Testis (tissue), 3 donors: Measurements from ENCODE around the gene ARHGEF10L. TPM values are rescaled to one million over a fixed set of nuclear protein-coding genes. Genes with fewer than 3 reads are reported as not detected.
A peak's percentile ranks its signal among the peaks of the same experiment; 100 is the strongest.

Source experiments
- DNase-seq: peaks from one replicate; pipeline ENCODE4 v3.0.0-alpha.2; 2019
- H3K27ac ChIP-seq, 2 donors: fragments of 200-600 bp; sonication (generic); one replicate each; pipeline ENCODE4 v1.5.1; 2019
- H3K27me3 ChIP-seq: fragments of 200-600 bp; sonication (generic); one replicate; pipeline ENCODE4 v1.5.1; 2019
- H3K36me3 ChIP-seq: fragments of 200-600 bp; sonication (generic); one replicate; pipeline ENCODE4 v1.5.1; 2017; ENCODE audit warnings: low read depth; ENCODE audit errors: missing control alignments
- H3K4me1 ChIP-seq: fragments of 200-600 bp; sonication (generic); one replicate; pipeline ENCODE4 v1.5.1; 2019
- H3K4me3 ChIP-seq, 2 donors: fragments of 200-600 bp; sonication (generic); one replicate each; pipeline ENCODE4 v1.5.1; 2017 to 2019
- H3K9me3 ChIP-seq: fragments of 200-600 bp; sonication (generic); one replicate; pipeline ENCODE4 v1.5.1; 2017
- POLR2A ChIP-seq: fragments of 450-650 bp; IDR thresholded peaks from one replicate; pipeline ENCODE4 v1.6.1; 2017; ENCODE audit warnings: antibody characterized with exemption, mild to moderate bottlenecking, moderate library complexity
- WGBS, 2 donors: methylation state at CpG; one replicate each; pipeline ENCODE4 v1.1.5; 2018; 5-methylcytosine and 5-hydroxymethylcytosine counted together
- intact Hi-C: fragments of 100-400 bp; cut with DNase I; formaldehyde crosslinking; loops from one replicate; pipeline ENCODE4 v1.15.1; 2023; ENCODE audit warnings: low total_unique reads
- polyA plus RNA-seq: library from polyadenylated mRNA; stranded (reverse); fragments of 350-450 nt; fragmentation: Illumina TruSeq; extraction: RNeasy Lipid Tissue Mini Kit (QIAGEN cat#74804); gene quantifications from one replicate; pipeline ENCODE4 v1.2.3, GENCODE V29; 2014; ENCODE audit warnings: low read depth, low replicate concordance; ENCODE audit not compliant: insufficient read depth
- total RNA-seq, 2 donors: library from RNA; depleted of rRNA; stranded (reverse); fragments of >200 nt; gene quantifications; one replicate each; pipeline ENCODE4 v1.2.3, GENCODE V29; 2016
- TF ChIP-seq, protein P1 (sequence below), 3 experiments: fragments of 450-650 bp in 2 of 3; fragments of 200-600 bp in 1 of 3; sonication (generic) in 1 of 3; IDR thresholded peaks; one replicate each; pipeline ENCODE4 v1.5.1; 2016 to 2019; ENCODE audit warnings: antibody characterized with exemption in 3 of 3, mild to moderate bottlenecking in 2 of 3, moderate library complexity in 1 of 3

The ARHGEF10L gene
- total and polyA plus RNA-seq, 3 donors from 2014 or later: 13.5 to 20.3 (median 18.4) TPM

DNA sequence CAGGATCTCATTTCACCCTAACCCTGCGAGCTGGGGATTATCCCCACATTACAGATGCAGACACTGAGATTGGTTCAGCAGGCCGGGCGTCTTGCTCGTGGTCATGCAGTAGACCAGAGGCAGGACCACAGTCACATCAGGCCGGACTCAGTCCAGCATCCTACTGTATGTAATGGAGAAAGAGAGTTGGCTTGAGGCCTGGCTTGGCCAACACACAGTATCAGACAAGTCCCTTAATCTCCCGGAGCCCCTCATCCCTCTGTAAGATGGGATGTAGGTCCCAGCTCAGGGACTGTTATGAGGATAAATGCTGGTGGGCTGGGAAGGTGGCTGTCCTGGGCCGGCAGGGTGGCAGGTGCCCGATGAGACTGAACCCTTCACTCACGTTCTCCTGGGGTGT lies 149.5 kb downstream of the ARHGEF10L start:
- Histone ChIP-seq H3K27ac (no peak overlapping the region), H3K4me3 (no peak overlapping the region), H3K9me3 (no peaks in the 10 kb centered on the region), H3K27me3 (no peaks in the 10 kb centered on the region), H3K36me3 (no peaks in the 10 kb centered on the region), H3K4me1 (no peaks in the 10 kb centered on the region)
- intact Hi-C loops: no loop called here
- WGBS, 2 donors: 93% methylated on average over 6 to 9 of the region's 9 CpGs
- no peak for DNase-seq
- no peak for TF ChIP-seq POLR2A
- TF ChIP-seq, protein P1, sequence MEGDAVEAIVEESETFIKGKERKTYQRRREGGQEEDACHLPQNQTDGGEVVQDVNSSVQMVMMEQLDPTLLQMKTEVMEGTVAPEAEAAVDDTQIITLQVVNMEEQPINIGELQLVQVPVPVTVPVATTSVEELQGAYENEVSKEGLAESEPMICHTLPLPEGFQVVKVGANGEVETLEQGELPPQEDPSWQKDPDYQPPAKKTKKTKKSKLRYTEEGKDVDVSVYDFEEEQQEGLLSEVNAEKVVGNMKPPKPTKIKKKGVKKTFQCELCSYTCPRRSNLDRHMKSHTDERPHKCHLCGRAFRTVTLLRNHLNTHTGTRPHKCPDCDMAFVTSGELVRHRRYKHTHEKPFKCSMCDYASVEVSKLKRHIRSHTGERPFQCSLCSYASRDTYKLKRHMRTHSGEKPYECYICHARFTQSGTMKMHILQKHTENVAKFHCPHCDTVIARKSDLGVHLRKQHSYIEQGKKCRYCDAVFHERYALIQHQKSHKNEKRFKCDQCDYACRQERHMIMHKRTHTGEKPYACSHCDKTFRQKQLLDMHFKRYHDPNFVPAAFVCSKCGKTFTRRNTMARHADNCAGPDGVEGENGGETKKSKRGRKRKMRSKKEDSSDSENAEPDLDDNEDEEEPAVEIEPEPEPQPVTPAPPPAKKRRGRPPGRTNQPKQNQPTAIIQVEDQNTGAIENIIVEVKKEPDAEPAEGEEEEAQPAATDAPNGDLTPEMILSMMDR (IDR thresholded peaks at IDR 0.05): no peak

DNA sequence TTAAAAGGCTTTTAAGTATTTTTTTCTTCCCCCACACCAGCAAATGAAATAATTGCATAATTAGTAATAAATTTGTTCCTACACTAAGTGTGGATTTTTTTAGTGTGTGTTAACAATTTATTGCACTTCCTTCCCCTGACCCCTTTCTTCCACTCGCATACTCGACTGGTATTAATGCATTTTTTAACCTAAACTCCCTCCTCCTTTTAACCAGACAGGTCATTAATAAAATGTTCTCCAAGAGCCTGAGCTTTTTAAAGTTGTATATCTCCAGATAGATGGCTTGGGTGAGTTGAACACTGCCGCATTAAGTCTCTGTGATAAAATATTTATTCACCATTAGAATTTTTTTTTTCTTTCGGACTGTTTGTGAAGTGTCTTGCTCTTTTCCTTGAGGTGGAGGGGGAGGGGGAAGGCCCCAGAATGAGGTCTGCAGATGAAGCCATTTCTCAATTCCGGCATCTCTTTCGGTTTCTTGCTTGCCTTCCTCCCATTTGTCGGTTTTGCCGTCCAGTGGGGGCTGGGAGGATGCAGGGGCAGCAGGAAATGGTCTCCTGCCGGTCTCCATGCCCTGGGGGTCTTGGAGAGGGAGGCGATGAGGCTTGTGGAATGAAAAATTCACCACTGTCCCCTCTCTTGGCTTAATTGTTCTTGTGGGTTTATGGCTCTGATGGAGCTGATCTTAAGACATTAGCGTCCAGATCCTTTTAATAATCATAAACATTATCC lies 151.6 kb downstream of the ARHGEF10L start:
- no peaks in the 10 kb centered on the region for H3K27me3 ChIP-seq
- TF ChIP-seq POLR2A: no peak
- TF ChIP-seq, protein P1 (IDR thresholded peaks at IDR 0.05): no peak
- intact Hi-C loops: no loop called here
- H3K9me3 ChIP-seq: no peaks in the 10 kb centered on the region
- no peaks in the 10 kb centered on the region for H3K36me3 ChIP-seq
- H3K4me3 ChIP-seq: no peak overlapping the region
- H3K4me1 ChIP-seq: no peaks in the 10 kb centered on the region
- no peak for DNase-seq
- WGBS, 2 donors: 73 to 78% methylated on average over 11 of the region's 11 CpGs
- no peak overlapping the region for H3K27ac ChIP-seq

DNA sequence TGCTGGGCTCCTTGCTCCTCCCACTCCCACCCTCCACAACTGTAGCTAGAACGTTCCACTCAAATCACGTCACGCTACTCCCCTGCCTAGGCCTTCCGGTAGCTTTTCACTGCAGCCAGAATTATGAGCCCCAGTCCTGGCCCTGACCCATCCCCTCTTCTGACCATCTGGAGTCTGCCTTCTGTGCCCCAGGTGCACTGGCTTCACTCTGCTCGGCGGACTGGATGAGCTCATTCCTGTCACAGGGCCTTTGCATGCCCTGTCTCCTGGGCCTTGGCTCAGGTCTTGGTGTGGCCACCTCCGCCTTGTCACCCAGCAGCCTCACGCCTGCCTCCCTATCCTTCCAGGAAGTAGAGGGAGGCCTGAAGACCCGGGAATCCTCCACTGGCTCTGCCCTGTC lies 153.1 kb downstream of the ARHGEF10L start:
- Histone ChIP-seq H3K36me3 (no peaks in the 10 kb centered on the region), H3K4me3 (no peak overlapping the region), H3K4me1 (no peaks in the 10 kb centered on the region), H3K9me3 (no peaks in the 10 kb centered on the region), H3K27ac (no peak overlapping the region), H3K27me3 (no peaks in the 10 kb centered on the region)
- 75% methylated on average over 9 of the region's 9 CpGs for WGBS, 2 donors
- intact Hi-C loops: no loop called here
- no peak for DNase-seq
- no peak for TF ChIP-seq POLR2A
- TF ChIP-seq, protein P1 (IDR thresholded peaks at IDR 0.05): no peak

DNA sequence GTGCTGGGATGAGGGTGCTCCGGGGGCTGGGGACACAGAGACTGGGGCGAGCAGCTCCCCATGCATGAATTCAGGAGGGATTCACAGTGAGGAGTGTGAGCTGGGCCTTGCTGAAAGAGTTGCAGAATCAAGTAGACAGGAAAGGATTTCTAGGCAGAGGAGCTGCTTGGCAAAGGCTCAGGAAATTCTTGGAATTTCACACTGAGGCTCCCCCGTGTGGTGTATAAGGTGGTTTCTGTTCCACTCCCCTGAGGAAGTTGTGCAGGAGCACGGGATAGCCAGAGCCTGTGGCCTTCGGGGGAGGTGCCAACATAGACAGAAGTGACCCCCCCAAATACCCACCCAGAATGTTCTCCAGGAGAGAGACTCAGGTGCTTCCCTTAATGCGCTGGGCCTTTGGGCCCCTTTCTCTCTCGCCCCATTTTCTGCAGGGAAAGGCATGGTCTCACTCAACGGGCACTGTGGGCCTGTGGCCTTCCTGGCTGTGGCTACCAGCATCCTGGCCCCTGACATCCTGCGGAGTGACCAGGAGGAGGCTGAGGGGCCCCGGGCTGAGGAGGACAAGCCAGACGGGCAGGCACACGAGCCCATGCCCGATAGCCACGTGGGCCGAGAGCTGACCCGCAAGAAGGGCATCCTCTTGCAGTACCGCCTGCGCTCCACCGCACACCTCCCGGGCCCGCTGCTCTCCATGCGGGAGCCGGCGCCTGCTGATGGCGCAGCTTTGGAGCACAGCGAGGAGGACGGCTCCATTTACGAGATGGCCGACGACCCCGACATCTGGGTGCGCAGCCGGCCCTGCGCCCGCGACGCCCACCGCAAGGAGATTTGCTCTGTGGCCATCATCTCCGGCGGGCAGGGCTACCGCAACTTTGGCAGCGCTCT lies 157.2 kb downstream of the ARHGEF10L start:
- 50 to 85% methylated on average over 12 to 42 of the region's 42 CpGs for WGBS, 2 donors
- peak; percentile 73 for DNase-seq

More for the DNA sequence above, 157.2 kb downstream of the ARHGEF10L start:
- H3K27ac ChIP-seq: no peak overlapping the region
- TF ChIP-seq, protein P1 (IDR thresholded peaks at IDR 0.05): peak in 2 of 3 experiments; percentile 38 to 45
- TF ChIP-seq POLR2A: no peak
- intact Hi-C loops: no loop called here
- no peaks in the 10 kb centered on the region for H3K27me3 ChIP-seq
- H3K9me3 ChIP-seq: no peaks in the 10 kb centered on the region
- no peaks in the 10 kb centered on the region for H3K36me3 ChIP-seq
- H3K4me1 ChIP-seq: no peaks in the 10 kb centered on the region
- no peak overlapping the region for H3K4me3 ChIP-seq
